ENCODE data around the gene CARF. TPM values are rescaled to one million over a fixed set of nuclear protein-coding genes. Genes with fewer than 3 reads are reported as not detected.

Gene CARF
- total and polyA plus RNA-seq, 4 donors = 0.98 to 4.3 (median 2.9) TPM

DNA sequence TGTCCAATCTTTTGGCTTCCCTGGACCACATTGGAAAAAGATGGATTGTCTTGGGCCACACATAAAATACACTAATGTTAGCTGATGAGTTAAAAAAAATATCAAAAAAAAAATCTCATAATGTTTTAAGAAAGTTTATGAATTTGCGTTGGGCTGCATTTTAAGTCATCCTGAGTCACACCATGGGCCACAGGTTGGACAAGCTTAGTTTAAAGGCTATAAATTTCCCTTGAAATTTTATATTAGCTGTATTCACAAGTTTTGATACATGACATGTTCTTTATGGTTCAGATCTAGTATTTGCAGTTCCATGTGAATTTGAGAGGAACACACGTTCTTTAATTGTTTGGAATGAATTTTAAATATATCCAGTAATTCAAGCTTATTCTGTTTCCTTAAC, 21.9 kb downstream of the CARF start:
- Histone ChIP-seq H3K9ac (ENCODE audit: low read depth in 1 of 2, low read length in 2 of 2) (no peak overlapping the region), H3K9me3 (ENCODE audit: control insufficient read depth in 4 of 4, low read length in 3 of 4) (no peaks in the 10 kb centered on the region), H3K27me3 (ENCODE audit: control insufficient read depth in 4 of 4, insufficient read depth in 4 of 4, low read length in 3 of 4) (no peaks in the 10 kb centered on the region), H3K27ac (ENCODE audit: low read depth in 1 of 2, low read length in 2 of 2) (no peak overlapping the region), H3K36me3 (ENCODE audit: control insufficient read depth in 4 of 4, insufficient read depth in 3 of 4, low read depth in 1 of 4, low read length in 3 of 4) (peaks cover 2 to 5% (median 4%) of the 10 kb centered on the region in 4 donors), H3K4me3 (ENCODE audit: low read depth in 1 of 3, low read length in 3 of 3) (no peak overlapping the region), H3K4me1 (ENCODE audit: control insufficient read depth in 4 of 4, insufficient read depth in 4 of 4, low read length in 3 of 4) (no peaks in the 10 kb centered on the region)
- no peak for DNase-seq (ENCODE audit: low spot score)
- TF ChIP-seq NR2F2 (IDR thresholded peaks at IDR 0.05) = no peak
- no peak for TF ChIP-seq TAF1 (conservative IDR thresholded peaks at IDR 0.05)
- no peak for TF ChIP-seq RXRA (IDR thresholded peaks at IDR 0.05)
- no peak for TF ChIP-seq EGR1 (IDR thresholded peaks at IDR 0.05; ENCODE audit: low read depth in 2 of 2)
- TF ChIP-seq HNF4G (IDR thresholded peaks at IDR 0.05) = no peak
- no peak for TF ChIP-seq MAX (IDR thresholded peaks at IDR 0.05)
- no peak for TF ChIP-seq SP1 (IDR thresholded peaks at IDR 0.05)
- TF ChIP-seq, protein P1, sequence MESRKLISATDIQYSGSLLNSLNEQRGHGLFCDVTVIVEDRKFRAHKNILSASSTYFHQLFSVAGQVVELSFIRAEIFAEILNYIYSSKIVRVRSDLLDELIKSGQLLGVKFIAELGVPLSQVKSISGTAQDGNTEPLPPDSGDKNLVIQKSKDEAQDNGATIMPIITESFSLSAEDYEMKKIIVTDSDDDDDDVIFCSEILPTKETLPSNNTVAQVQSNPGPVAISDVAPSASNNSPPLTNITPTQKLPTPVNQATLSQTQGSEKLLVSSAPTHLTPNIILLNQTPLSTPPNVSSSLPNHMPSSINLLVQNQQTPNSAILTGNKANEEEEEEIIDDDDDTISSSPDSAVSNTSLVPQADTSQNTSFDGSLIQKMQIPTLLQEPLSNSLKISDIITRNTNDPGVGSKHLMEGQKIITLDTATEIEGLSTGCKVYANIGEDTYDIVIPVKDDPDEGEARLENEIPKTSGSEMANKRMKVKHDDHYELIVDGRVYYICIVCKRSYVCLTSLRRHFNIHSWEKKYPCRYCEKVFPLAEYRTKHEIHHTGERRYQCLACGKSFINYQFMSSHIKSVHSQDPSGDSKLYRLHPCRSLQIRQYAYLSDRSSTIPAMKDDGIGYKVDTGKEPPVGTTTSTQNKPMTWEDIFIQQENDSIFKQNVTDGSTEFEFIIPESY (IDR thresholded peaks at IDR 0.05) = no peak
- TF ChIP-seq FOXA1 (IDR thresholded peaks at IDR 0.05) = no peak
- no peak for TF ChIP-seq CTCF (IDR thresholded peaks at IDR 0.05; ENCODE audit: low read depth, low read length, missing input control)
- no peak for TF ChIP-seq REST (IDR thresholded peaks at IDR 0.05)
- TF ChIP-seq HNF4A (conservative IDR thresholded peaks at IDR 0.05) = no peak
- no peak for TF ChIP-seq GABPA (IDR thresholded peaks at IDR 0.05 in 1 of 2, conservative IDR thresholded peaks at IDR 0.05 in 1 of 2)
- TF ChIP-seq RAD21 (IDR thresholded peaks at IDR 0.05) = no peak
- TF ChIP-seq YY1 (IDR thresholded peaks at IDR 0.05) = no peak
- TF ChIP-seq, protein P2, sequence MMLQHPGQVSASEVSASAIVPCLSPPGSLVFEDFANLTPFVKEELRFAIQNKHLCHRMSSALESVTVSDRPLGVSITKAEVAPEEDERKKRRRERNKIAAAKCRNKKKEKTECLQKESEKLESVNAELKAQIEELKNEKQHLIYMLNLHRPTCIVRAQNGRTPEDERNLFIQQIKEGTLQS (IDR thresholded peaks at IDR 0.05) = no peak
- no peak for TF ChIP-seq FOXA2 (IDR thresholded peaks at IDR 0.05)
- TF ChIP-seq JUND (IDR thresholded peaks at IDR 0.05) = no peak
- 93% methylated on average over 2 of the region's 2 CpGs for WGBS
